ENCODE measurements around the gene GLIPR1.
"Not testable (repeated sequence)": the region's sequence is repeated elsewhere in the genome, so short reads cannot be mapped to it uniquely, and the experiment has no call there.

GLIPR1 gene

GRCh38 chr12:75480469-75480949, at the start of gene GLIPR1:
GLIPR1 (plus strand) TSS chr12:75480755; CDS start chr12:75480881, 126 bp downstream.
- DNase-seq (ENCODE audit: low read depth): peak; percentile 97

DNA sequence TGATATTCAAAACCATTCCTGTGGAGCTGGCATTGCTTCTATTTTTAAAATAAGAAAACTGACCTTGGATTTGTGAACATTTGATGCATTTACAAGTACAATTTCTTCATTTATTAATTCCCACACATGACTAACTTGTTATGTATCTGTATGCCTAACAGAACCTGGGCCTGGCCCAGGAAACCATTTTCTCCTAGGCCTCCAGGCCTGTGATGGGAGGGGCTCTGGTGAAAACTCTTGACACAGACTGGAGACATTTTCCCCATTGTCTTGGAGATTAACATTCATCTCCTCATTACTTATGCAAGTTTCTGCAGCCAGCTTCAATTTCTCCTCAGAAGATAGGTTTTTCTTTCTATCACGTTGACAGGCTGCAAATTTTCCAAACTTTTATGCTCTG, 47.6 kb upstream of the GLIPR1 start:
- no peak for DNase-seq (ENCODE audit: low read depth)

DNA sequence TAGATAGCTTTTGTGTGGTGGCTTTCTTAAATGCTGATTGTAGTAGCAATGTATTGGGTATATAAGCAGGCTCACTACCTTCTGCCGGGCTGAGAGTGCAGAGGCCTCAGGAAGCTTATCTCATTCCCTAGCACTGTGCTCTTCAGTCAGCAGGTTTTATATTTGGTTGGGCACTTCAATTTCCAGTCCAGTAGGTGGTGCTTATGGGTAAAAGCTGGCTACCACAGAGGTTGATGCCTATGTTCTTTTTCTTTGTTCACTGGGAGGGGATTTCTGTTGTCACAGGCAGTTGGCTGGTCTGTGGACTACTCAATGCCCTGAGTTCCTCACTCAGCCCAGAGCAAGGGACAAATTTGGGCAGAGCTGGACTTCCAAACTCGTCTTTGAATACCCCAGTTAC, 43.0 kb upstream of the GLIPR1 start:
- peak; percentile 38 for DNase-seq (ENCODE audit: low read depth)

DNA sequence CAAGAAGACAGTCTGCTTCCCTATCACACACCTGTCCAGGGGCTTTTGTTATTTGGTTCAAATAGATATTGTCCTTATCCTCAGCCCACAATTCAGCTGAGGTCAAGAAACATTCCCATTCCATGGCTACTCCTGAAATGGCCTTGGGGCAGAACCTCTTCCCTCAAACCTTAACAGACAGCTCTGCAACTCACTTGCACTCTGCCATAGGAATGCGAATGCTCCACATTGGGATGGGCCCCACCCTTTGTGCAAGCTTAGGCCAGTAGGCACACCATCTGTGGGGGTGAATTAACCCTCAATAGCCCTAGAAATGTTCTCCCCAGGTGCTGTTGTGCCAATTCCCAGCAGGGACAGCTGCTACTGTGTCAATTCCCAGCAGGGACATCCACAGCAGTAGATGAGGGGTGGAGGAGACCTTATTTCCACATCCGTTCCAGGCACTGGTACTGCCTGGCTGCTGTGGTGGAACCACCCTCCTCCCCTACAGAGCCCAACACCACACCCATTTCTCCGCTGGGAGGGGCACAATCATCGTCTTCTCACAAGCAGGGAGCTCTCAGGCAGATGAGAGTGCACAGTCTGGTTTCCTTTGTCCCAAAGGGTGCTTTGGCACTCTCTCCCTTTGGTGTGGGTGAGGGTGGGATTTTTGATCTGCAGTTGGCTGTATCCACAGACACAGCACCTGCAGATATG, 42.3 kb upstream of the GLIPR1 start:
- DNase-seq (ENCODE audit: low read depth): no peak

DNA sequence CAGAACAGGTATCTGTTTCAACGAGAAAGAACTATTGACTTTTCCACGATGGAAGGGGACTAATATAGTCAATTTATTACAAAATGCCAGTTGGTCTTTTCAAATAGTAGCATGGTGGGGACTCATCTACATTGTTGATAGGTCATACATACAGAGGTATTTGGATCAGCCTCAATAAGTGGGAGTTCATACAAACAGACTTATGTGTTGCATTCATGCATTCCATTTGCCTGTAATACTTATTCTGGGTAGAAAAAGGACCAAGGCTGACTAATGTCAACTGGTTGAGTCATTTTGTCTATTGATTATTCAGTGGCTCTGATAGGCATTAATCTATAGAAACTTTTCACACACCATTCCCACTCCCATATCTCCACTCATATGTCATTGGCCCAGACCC, 41.5 kb upstream of the GLIPR1 start:
- DNase-seq (ENCODE audit: low read depth): peak; percentile 48

GRCh38 chr12:75439930-75440329, 40.6 kb upstream of the GLIPR1 start:
- DNase-seq (ENCODE audit: low read depth): peak; percentile 41

GRCh38 chr12:75441687-75442449, 38.7 kb upstream of the GLIPR1 start:
- not testable (repeated sequence) for DNase-seq (ENCODE audit: low read depth)

- DNase-seq (ENCODE audit: low read depth): not testable (repeated sequence)
These were observed 38.1 kb upstream of the GLIPR1 start for GRCh38 chr12:75442454-75442853.

DNA sequence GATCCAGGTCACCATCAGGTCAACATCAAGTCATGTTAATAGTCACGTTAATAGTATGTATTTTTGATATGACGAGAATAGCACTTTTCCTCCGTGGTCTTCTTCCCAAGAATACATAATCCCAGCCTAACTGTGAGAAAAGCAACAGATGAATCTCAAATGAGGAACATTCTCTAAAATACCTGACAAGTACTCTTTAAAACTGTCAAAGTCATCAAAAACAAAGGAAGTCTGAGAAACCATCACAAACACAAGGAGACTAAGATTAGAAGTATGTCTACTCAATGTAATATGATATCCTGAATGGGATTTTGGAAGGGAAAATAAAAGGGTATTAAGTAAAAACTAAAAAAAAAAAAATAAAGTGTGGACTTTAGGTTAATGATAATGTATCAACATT, 36.8 kb upstream of the GLIPR1 start:
- DNase-seq (ENCODE audit: low read depth): peak; percentile 19

- DNase-seq (ENCODE audit: low read depth): peak; percentile 80
These were observed 36.0 kb upstream of the GLIPR1 start for GRCh38 chr12:75444429-75445136.

GRCh38 chr12:75445137-75445507, 35.4 kb upstream of the GLIPR1 start:
- DNase-seq (ENCODE audit: low read depth): not testable (repeated sequence)

DNA sequence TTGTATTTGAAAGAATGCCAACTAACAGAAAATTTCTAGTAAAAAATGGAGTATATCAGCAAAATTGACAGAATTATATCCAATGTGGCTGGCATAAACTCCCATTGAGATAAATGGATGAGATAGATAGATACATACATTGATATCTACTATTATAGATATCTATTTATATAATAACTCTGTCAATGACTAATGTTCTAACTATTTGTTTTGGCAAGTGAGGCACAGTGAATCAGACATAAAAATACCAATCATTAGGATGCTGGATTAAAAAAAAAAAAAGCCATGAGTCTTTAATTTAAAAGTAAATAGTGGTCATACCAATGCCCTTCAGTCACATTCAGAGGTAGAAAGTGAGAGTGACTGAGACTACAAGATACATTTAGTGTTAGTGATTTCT, 33.7 kb upstream of the GLIPR1 start:
- DNase-seq (ENCODE audit: low read depth): peak; percentile 95

DNA sequence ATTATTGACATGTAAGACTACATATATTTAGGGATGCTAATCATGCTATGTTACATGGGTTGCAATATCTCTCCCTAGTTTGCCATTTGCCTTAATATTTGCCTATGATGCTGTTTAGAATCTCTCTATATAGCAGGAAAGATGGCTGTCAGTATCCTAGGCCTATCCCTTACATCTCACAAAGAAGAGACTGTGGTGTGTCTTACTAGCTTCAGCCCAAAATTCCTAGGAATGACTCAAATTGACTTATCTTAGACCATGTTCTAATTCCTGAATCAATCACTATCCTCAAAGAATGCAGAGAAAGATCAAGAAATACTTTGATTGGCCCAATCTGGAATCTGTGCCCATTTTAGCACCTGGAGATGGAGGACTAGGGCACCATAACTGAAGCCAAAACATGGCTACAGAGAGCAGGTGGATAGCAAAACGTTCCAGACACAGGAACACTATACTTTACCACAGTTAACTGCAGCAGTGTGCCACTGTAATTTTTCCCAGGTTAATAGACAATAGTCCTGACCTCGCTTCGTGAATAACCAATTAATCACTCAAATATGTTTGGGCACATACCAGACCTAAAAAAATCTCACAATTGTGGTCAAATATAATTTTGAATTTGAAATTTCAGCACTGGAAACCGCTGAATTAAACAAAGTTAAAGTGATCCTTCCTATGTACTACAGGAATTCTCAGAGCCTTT, 32.7 kb upstream of the GLIPR1 start:
- DNase-seq (ENCODE audit: low read depth): peak; percentile 58

DNA sequence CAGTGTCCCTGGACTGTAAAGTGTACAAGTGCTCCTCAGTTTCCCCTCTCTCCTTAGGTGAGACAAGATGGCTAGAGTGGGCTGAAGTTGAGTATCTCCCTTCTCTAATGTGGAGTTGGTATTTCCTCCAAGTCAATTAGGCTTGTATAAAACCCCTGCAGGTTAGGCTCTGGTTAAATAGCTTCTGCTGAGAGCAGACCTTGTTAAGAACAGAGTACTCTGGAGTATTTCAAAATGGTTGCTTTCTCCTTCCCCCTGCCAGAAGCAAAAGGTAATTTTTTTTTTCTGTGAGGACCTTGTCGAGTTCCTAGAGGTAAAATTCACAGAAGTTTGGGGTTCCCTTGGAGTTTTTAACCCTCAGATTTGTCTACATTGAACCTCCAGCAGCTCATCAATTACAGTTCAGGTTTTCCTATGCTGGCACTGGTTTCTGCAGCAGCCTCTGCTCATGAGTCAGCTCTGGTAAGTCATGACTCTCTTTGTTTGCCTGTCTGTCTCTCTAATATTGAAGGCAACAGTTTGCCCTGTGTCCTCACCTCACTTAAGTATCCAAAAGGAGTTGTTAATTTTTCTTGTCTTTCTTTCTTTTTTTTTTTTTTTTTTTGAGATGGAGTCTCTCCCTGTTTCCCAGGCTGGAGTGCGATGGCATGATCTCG, 27.8 kb upstream of the GLIPR1 start:
- DNase-seq (ENCODE audit: low read depth): peak; percentile 65

DNA sequence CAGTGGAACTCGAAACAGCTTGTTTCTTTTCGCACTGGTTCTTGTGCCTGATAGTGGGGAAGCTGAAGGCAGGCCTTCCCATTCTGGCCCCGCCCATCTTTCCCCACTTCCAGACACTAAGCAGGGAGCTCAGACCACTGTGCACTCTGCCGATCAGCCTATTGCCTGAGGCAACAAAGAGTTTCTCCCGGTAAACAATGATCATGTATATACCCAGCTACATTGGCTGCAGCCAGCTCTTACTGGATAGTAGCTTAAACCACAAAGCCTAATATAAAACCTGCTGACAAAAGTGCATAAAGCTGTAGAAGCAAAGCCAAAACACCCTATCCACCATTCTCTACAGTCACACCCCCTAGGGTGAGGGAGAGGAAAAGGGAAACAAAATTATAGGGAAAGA, 24.7 kb upstream of the GLIPR1 start:
- peak; percentile 27 for DNase-seq (ENCODE audit: low read depth)

- no peak for DNase-seq (ENCODE audit: low read depth)
These were observed 23.4 kb upstream of the GLIPR1 start for GRCh38 chr12:75457191-75457590.

GRCh38 chr12:75457866-75458265, 22.7 kb upstream of the GLIPR1 start:
- not testable (repeated sequence) for DNase-seq (ENCODE audit: low read depth)

DNA sequence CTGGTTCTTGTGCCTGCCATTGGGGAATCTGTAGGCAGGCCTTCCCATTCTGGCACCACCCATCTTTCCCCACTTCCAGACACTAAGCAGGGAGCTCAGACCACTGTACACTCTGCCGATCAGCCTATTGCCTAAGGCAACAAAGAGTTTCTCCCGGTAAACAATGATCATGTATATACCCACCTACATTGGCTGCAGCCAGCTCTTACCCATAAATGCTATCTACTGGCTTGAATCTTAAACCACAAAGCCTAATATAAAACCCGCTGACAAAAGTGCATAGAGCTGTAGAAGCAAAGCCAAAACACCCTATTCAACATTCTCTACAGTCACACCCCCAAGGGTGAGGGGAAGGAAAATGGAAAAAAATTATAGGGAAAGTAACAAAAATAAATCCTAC, 20.8 kb upstream of the GLIPR1 start:
- DNase-seq (ENCODE audit: low read depth): no peak

DNA sequence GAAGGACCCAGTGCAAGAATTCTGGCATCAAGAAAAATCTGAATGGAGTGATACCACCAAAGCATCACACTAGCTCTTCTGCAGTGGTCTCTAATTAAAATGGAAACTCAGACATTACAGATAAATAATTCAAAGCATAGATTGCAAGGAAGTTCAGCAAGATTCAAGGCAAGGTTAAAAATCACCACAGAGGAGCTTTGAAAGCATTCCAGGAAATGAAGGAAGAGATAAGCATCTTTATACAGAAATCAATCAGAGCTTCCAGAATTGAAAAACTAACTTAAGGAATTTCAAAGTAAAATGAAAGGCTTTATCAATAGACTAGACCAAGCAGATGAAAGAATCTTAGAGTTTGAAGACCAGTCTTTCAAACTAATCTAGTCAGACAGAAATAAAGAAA, 20.4 kb upstream of the GLIPR1 start:
- DNase-seq (ENCODE audit: low read depth): no peak

DNA sequence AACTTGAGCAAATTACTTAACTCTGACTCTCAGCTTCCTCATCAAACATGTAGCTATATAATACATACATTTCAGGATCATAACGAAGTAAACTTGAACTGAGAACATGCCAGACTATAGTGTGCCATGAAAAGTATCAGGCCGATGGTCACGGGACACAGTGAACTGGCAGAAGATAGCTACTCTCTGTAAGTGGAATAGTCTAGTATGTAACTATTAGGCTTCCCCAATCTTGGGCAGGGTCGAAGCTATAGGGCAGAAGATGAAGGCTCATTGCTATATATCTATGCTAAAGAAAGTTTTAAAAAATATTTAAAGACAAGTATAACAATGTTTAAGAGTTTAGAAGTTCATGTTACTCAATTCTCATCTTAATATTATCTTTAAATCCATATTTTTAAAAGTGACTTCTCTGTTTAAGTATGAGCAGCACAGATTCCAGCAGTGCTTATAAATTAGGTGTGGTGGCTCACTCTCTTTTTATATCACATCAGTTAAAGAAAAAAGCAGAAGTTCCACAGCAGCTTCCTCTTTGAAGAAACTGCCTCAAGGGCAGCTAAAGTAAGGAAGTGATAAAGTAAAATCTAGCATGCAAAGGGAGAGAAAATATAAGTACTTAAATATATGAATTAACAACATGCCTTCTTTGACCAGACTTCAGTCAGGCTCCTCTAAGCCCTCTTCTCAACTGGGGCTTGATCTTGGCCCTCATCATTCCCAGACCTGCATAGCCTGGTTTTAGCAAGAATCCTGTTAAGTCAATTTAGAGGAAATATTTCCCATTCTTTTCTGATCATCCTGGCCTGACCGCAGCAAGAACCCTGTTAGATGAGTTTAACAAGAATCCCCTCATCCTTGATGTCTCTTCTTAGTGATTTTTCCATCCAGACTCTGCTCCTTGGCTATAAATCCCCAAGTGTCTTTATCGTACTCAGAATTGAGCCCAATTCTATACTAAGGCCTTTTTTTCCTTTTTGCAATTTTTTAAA, 8.4 kb upstream of the GLIPR1 start:
- no peak for DNase-seq (ENCODE audit: low read depth)

All from ELR (cell line).